ENCODE results near the gene TH. TPM values are rescaled to one million over a fixed set of nuclear protein-coding genes. Genes with fewer than 3 reads are reported as not detected.

The TH gene
- total and polyA plus RNA-seq, 2 donors (not counting 1 experiment from before 2014, with no cell fraction given) = not detected

DNA sequence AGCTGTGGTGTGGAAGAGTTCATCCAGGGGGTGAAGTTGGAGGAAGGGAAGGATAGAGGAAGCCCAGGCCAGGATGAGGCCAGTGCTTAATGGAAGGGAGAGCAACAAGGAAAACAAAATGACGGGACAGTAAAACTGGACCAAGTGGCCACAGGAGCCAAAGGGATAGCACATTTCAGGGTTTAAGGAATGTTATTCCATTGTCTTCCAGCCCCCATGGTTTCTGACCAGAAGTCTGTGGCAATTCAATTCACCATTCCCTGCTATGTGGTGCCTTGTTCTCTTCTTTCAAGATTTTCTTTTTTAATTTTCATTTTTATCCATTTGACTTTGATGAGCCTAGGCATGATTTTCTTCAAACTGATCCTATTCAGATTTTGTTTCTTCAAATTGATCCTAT lies 54.9 kb downstream of the TH start:
- POLR2A ChIA-PET = no interaction called here
- Histone ChIP-seq H3K9me3 (ENCODE audit: control extremely low read depth in 1 of 3, control insufficient read depth in 2 of 3, insufficient read depth in 1 of 3, low read length in 2 of 3) (no peaks in the 10 kb centered on the region), H4K20me1 (ENCODE audit: control insufficient read depth, insufficient read depth, low read length, poor library complexity, severe bottlenecking) (no peaks in the 10 kb centered on the region), H3K79me2 (ENCODE audit: control insufficient read depth, insufficient read depth, low read length) (no peaks in the 10 kb centered on the region), H3K9ac (ENCODE audit: low read length) (no peak overlapping the region), H3K4me3 (ENCODE audit: control extremely low read depth in 1 of 5, extremely low read depth in 1 of 5, insufficient read depth in 1 of 5, low read depth in 2 of 5, low read length in 4 of 5) (no peak overlapping the region), H2AFZ (ENCODE audit: insufficient read depth, low read depth, low read length, poor library complexity, severe bottlenecking) (no peak overlapping the region), H3K36me3 (replicated peaks in 1 of 2; ENCODE audit: control extremely low read depth in 1 of 2, control insufficient read depth in 1 of 2, extremely low read depth in 1 of 2, insufficient read depth in 2 of 2, low read length in 1 of 2) (no peaks in the 10 kb centered on the region), H3K27me3 (replicated peaks in 1 of 4; ENCODE audit: control extremely low read depth in 1 of 4, control insufficient read depth in 3 of 4, insufficient read depth in 4 of 4, low read length in 3 of 4) (peaks cover 0 to 14% (median 5%) of the 10 kb centered on the region in 4 experiments), H3K4me1 (ENCODE audit: control insufficient read depth in 2 of 2, insufficient read depth in 2 of 2, low read length in 2 of 2) (no peaks in the 10 kb centered on the region), H3K27ac (ENCODE audit: low read length in 2 of 2) (no peak overlapping the region), H3K4me2 (replicated peaks; ENCODE audit: low read depth, low read length, poor library complexity, severe bottlenecking) (no peak overlapping the region)
- CTCF ChIA-PET = no interaction called here
- H3K4me3 Mint-ChIP-seq = no peak overlapping the region
- no peak overlapping the region for H3K27ac Mint-ChIP-seq
- peaks cover 20% of the 10 kb centered on the region for H3K27me3 Mint-ChIP-seq
- no peak for DNase-seq
- ATAC-seq (ENCODE audit: low read depth) = no peak
- 86% methylated on average over 1 of the region's 1 CpG for WGBS (ENCODE audit: insufficient coverage)
- intact Hi-C loops (cut with micrococcal nuclease) = no loop called here
- TF ChIP-seq CTCF (IDR thresholded peaks at IDR 0.05) (no peak), EZH2 (IDR thresholded peaks at IDR 0.05; ENCODE audit: borderline replicate concordance, insufficient read depth, low read depth, low read length, poor library complexity, severe bottlenecking) (no peak)
- no peaks in the 10 kb centered on the region for H3K9me3 Mint-ChIP-seq (ENCODE audit: insufficient read depth)
- H3K4me1 Mint-ChIP-seq = no peaks in the 10 kb centered on the region

- ChIA-PET POLR2A (no interaction called here), CTCF (no interaction called here)
- Histone ChIP-seq H3K79me2 (ENCODE audit: control insufficient read depth, insufficient read depth, low read length) (no peaks in the 10 kb centered on the region), H3K4me1 (ENCODE audit: control insufficient read depth in 2 of 2, insufficient read depth in 2 of 2, low read length in 2 of 2) (no peaks in the 10 kb centered on the region), H3K4me2 (replicated peaks; ENCODE audit: low read depth, low read length, poor library complexity, severe bottlenecking) (no peak overlapping the region), H3K4me3 (ENCODE audit: control extremely low read depth in 1 of 5, extremely low read depth in 1 of 5, insufficient read depth in 1 of 5, low read depth in 2 of 5, low read length in 4 of 5) (no peak overlapping the region), H2AFZ (ENCODE audit: insufficient read depth, low read depth, low read length, poor library complexity, severe bottlenecking) (no peak overlapping the region), H3K9ac (ENCODE audit: low read length) (no peak overlapping the region), H4K20me1 (ENCODE audit: control insufficient read depth, insufficient read depth, low read length, poor library complexity, severe bottlenecking) (no peaks in the 10 kb centered on the region), H3K9me3 (ENCODE audit: control extremely low read depth in 1 of 3, control insufficient read depth in 2 of 3, insufficient read depth in 1 of 3, low read length in 2 of 3) (no peaks in the 10 kb centered on the region), H3K27ac (ENCODE audit: low read length in 2 of 2) (no peak overlapping the region), H3K27me3 (replicated peaks in 1 of 4; ENCODE audit: control extremely low read depth in 1 of 4, control insufficient read depth in 3 of 4, insufficient read depth in 4 of 4, low read length in 3 of 4) (peaks cover 0 to 6% (median 1%) of the 10 kb centered on the region in 4 experiments), H3K36me3 (replicated peaks in 1 of 2; ENCODE audit: control extremely low read depth in 1 of 2, control insufficient read depth in 1 of 2, extremely low read depth in 1 of 2, insufficient read depth in 2 of 2, low read length in 1 of 2) (no peaks in the 10 kb centered on the region)
- no peak overlapping the region for H3K4me3 Mint-ChIP-seq
- WGBS (ENCODE audit: insufficient coverage) = 97% methylated on average over 12 of the region's 12 CpGs
- peaks cover 17% of the 10 kb centered on the region for H3K27me3 Mint-ChIP-seq
- no peaks in the 10 kb centered on the region for H3K9me3 Mint-ChIP-seq (ENCODE audit: insufficient read depth)
- intact Hi-C loops (cut with micrococcal nuclease) = no loop called here
- H3K4me1 Mint-ChIP-seq = no peaks in the 10 kb centered on the region
- no peak for DNase-seq
- TF ChIP-seq CTCF (IDR thresholded peaks at IDR 0.05) = no peak
- no peak for TF ChIP-seq EZH2 (IDR thresholded peaks at IDR 0.05; ENCODE audit: borderline replicate concordance, insufficient read depth, low read depth, low read length, poor library complexity, severe bottlenecking)
- no peak overlapping the region for H3K27ac Mint-ChIP-seq
- no peak for ATAC-seq (ENCODE audit: low read depth)
These were observed 56.3 kb downstream of the TH start for GRCh38 chr11:2115308-2115707.
